DND-41 (cell line): ENCODE results near the gene NDUFAB1.

ENCODE experiments used
- ATAC-seq: fragments of 200-7000 bp; cut with Tn5 transposase; 3 replicates; pipeline ENCODE4 v1.9.1; 2021; ENCODE audit warnings: low read depth; ENCODE audit not compliant: insufficient read depth
- DNase-seq: peaks from one replicate; pipeline ENCODE4 v3.0.0-alpha.2; 2020
- H2AFZ ChIP-seq: 2 replicates; pipeline ENCODE4 v1.6.0; 2012; ENCODE audit warnings: low read depth, low read length
- H3K27ac ChIP-seq: 2 replicates; pipeline ENCODE4 v1.5.1; 2012; ENCODE audit warnings: low read length, inconsistent platforms
- H3K27me3 ChIP-seq: fragments of 200-600 bp; sonication (generic); 2 replicates; pipeline ENCODE4 v1.6.0; 2012; ENCODE audit warnings: low read length, mild to moderate bottlenecking, inconsistent platforms; ENCODE audit not compliant: insufficient read depth, poor library complexity
- H3K36me3 ChIP-seq: 2 replicates; pipeline ENCODE4 v1.5.1; 2012; ENCODE audit warnings: low read length, inconsistent platforms; ENCODE audit not compliant: insufficient read depth
- H3K4me1 ChIP-seq: 2 replicates; pipeline ENCODE4 v1.5.1; 2012; ENCODE audit warnings: mild to moderate bottlenecking, low read length; ENCODE audit not compliant: insufficient read depth
- H3K4me2 ChIP-seq: 2 replicates; pipeline ENCODE4 v1.6.0; 2012; ENCODE audit warnings: mild to moderate bottlenecking, moderate library complexity, low read length, inconsistent platforms; ENCODE audit not compliant: insufficient read depth
- H3K4me3 ChIP-seq, 2 experiments: fragments of 200-600 bp in 1 of 2; shearing (Covaris generic) in 1 of 2; 2 replicates each; pipeline ENCODE4 v1.5.1; 2012 to 2016; ENCODE audit warnings: inconsistent platforms in 2 of 2, low read length in 2 of 2, mild to moderate bottlenecking in 2 of 2, low read depth in 1 of 2, moderate library complexity in 1 of 2
- H3K79me2 ChIP-seq: 2 replicates; pipeline ENCODE4 v1.6.0; 2012; ENCODE audit warnings: low read length, inconsistent platforms; ENCODE audit not compliant: insufficient read depth
- H3K9ac ChIP-seq: 2 replicates; pipeline ENCODE4 v1.6.0; 2012; ENCODE audit warnings: low read depth, mild to moderate bottlenecking, inconsistent platforms, low read length, moderate library complexity
- H3K9me3 ChIP-seq: 2 replicates; pipeline ENCODE4 v1.5.1; 2012; ENCODE audit warnings: low read length, moderate library complexity, mild to moderate bottlenecking, inconsistent platforms; ENCODE audit not compliant: insufficient read depth, severe bottlenecking
- H4K20me1 ChIP-seq: 2 replicates; pipeline ENCODE4 v1.6.0; 2012; ENCODE audit warnings: low read length; ENCODE audit not compliant: insufficient read depth
- EZH2 ChIP-seq: IDR thresholded peaks from 3 replicates; pipeline ENCODE4 v1.6.1; 2012; ENCODE audit warnings: borderline replicate concordance, low read depth, mild to moderate bottlenecking, moderate library complexity, low read length, inconsistent platforms; ENCODE audit not compliant: severe bottlenecking
- TF ChIP-seq, protein P1 (sequence below): IDR thresholded peaks from 2 replicates; pipeline ENCODE4 v1.5.1; 2012; ENCODE audit warnings: borderline replicate concordance, low read length, moderate library complexity, mild to moderate bottlenecking; ENCODE audit not compliant: poor library complexity, severe bottlenecking; ENCODE audit errors: extremely low read depth

The NDUFAB1 gene

DNA sequence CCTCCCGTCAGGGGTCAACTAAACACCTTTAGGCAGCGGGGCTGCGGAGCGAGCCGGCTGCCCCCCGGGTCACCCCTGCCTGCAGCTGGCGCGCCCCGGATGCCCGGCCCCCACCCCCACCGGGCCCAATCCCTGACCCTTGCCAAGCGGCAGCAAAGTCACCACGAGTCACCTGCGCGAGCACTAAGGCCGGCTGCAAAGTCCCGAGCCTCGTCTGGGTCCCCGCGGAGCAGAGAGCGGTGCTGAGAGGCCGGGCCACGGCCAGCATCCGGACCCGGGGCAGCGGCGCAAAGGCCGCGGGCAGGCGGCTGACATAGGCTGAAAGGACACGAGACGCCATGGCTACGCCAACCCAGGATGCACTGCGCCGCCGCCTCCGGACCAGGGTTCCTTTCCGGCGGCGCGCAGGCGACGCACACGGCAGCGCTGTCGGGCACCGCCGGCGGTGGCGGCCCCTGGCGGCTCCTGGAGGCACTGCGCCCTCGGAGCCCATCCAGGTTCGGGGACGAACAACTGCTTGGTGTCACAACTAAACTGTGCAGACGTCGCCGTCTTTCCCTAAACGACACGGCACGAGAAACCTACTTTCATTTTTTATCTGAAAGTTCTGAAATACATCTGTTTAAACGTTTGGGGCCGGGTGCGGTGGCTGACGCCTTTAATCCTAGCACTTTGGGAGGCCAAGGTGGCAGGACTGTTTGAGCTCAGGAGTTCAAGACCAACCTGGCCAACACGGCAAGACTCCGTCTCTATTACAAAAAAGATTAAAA, at the start of gene NDUFAB1:
Gene NDUFAB1, minus strand, starts transcription at position 366 of the 770 bp plus-strand sequence. Its CDS starts 26 bp downstream, at position 340.
- Histone ChIP-seq H3K27ac (peak within 1 kb of the TSS; percentile 83), H3K27me3 (no peaks in the 10 kb centered on the region), H3K9me3 (no peaks in the 10 kb centered on the region), H3K9ac (peak within 1 kb of the TSS; percentile 88), H4K20me1 (peaks cover 42% of the 10 kb centered on the region), H3K4me3 (peak within 1 kb of the TSS; percentile 84 to 99), H3K36me3 (peaks cover 36% of the 10 kb centered on the region), H3K4me1 (peaks cover 32% of the 10 kb centered on the region), H3K4me2 (peak within 1 kb of the TSS; percentile 99), H3K79me2 (peaks cover 48% of the 10 kb centered on the region), H2AFZ (peak within 1 kb of the TSS; percentile 93)
- no peak for TF ChIP-seq EZH2
- TF ChIP-seq, protein P1, sequence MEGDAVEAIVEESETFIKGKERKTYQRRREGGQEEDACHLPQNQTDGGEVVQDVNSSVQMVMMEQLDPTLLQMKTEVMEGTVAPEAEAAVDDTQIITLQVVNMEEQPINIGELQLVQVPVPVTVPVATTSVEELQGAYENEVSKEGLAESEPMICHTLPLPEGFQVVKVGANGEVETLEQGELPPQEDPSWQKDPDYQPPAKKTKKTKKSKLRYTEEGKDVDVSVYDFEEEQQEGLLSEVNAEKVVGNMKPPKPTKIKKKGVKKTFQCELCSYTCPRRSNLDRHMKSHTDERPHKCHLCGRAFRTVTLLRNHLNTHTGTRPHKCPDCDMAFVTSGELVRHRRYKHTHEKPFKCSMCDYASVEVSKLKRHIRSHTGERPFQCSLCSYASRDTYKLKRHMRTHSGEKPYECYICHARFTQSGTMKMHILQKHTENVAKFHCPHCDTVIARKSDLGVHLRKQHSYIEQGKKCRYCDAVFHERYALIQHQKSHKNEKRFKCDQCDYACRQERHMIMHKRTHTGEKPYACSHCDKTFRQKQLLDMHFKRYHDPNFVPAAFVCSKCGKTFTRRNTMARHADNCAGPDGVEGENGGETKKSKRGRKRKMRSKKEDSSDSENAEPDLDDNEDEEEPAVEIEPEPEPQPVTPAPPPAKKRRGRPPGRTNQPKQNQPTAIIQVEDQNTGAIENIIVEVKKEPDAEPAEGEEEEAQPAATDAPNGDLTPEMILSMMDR, result peak; percentile 100
- ATAC-seq (peak; percentile 99), DNase-seq (peak; percentile 90)

DNA sequence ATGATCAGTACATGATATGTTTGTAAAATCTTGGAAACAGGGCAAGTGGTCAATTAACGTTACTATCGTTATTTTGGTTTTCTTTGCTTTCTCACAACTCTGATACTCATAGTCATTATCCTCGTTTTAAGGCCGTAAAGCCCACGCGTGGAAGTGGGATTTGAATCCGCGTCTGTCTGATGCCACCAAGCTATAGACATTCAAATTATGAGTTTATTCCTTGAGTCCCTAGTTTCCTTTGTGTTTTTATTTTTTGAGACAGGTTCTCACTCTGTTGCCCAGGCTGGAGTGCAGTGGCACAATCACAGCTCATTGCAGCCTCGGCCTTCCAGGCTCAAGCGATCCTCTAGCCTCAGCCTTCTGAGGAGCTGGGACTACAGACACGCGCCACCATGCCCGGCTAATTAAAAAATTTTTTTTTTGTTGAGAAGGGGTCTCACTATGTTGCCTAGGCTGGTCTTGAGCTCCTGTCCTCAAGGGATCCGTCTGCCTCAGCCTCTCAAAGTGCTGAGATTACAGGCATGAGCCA, 46.2 kb upstream of the NDUFAB1 start:
- H3K27ac ChIP-seq, result peak overlapping the region; percentile 90
- TF ChIP-seq, protein P1, result no peak
- TF ChIP-seq EZH2, result no peak
- no peaks in the 10 kb centered on the region for H3K27me3 ChIP-seq
- H3K36me3 ChIP-seq, result peaks cover 59% of the 10 kb centered on the region
- H2AFZ ChIP-seq, result no peak overlapping the region
- ATAC-seq (no peak), DNase-seq (no peak)
- peak overlapping the region; percentile 79 for H3K9ac ChIP-seq
- H3K4me1 ChIP-seq, result peaks cover 42% of the 10 kb centered on the region
- H3K9me3 ChIP-seq, result no peaks in the 10 kb centered on the region
- peaks cover 88% of the 10 kb centered on the region for H3K79me2 ChIP-seq
- peaks cover 9% of the 10 kb centered on the region for H4K20me1 ChIP-seq
- peak overlapping the region; percentile 79 to 91; a peak in 3 of 4 replicates for H3K4me3 ChIP-seq
- peak overlapping the region; percentile 98 for H3K4me2 ChIP-seq

DNA sequence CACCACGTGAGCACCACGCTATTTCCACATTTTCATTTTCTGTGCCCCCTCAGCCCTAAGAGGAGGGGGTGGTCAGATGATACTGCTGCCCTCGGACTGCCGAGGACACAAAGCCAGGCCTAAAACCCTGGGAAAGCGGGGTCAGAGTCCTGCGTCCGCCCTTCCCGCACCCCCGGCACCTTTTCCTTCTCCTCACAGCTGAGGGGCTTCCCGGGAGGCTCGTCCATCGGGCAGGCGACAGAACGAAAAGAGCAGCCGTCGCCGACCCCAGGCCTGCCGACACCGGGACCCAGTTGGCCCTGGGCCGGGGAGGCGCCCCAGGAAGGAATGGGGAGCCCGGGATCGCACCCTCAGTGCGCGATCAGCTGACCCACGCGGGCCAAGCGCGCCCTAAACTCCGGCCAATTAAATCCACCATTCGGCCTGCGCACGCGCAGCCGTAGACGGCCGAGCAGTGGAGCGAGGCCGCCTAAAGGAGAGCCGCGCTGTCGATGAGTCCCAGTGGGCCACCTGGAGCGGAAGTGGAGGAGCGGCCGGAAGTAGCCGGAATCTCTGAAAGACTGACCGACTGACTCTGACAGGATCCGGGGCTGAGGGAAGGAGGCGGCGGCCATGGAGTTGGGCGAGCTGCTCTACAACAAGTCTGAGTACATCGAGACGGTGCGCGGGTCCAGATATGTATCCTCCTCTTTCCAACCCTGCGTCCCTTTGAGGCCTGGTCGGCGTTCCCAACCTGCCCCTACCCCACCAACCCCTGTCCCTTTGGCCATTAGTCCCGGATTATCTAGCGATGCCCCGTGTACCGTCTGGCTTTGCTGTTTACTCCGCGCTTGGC, 45.0 kb upstream of the NDUFAB1 start, which contains the start of the genes DCTN5 and PALB2:
Gene DCTN5, plus strand, starts transcription at position 536 of the 835 bp plus-strand sequence. Its CDS starts 77 bp downstream, at position 613.
Gene PALB2, minus strand, starts transcription at position 380 of the 835 bp plus-strand sequence. Its CDS starts 153 bp downstream, at position 227.
- H3K36me3 ChIP-seq, result peaks cover 57% of the 10 kb centered on the region
- DNase-seq, result peak; percentile 91

More for the DNA sequence above, 45.0 kb upstream of the NDUFAB1 start, which contains the start of the genes DCTN5 and PALB2:
- ATAC-seq, result peak; percentile 97
- Histone ChIP-seq H2AFZ (peak within 1 kb of the TSS; percentile 90), H3K4me1 (peaks cover 42% of the 10 kb centered on the region), H3K27me3 (no peaks in the 10 kb centered on the region), H3K79me2 (peaks cover 76% of the 10 kb centered on the region), H3K9ac (peak within 1 kb of the TSS; percentile 79), H3K4me2 (peak within 1 kb of the TSS; percentile 98), H3K9me3 (no peaks in the 10 kb centered on the region), H3K27ac (peak within 1 kb of the TSS; percentile 90), H3K4me3 (peak within 1 kb of the TSS; percentile 79 to 91), H4K20me1 (peaks cover 9% of the 10 kb centered on the region)
- TF ChIP-seq, protein P1, result no peak
- TF ChIP-seq EZH2, result no peak
